PC-3 (cell line): ENCODE measurements around the gene SELENOK.

Experiments used
- EZH2 ChIP-seq: fragments of 300-600 bp; sonication (generic); IDR thresholded peaks from one replicate; pipeline ENCODE4 v1.6.1; 2017; ENCODE audit warnings: antibody characterized with exemption, mild to moderate bottlenecking, low read length; ENCODE audit not compliant: unreplicated experiment
- TF ChIP-seq, protein P1 (sequence below): fragments of 300-600 bp; sonication (generic); conservative IDR thresholded peaks from 2 replicates; pipeline ENCODE4 v1.5.1; 2017; ENCODE audit warnings: antibody characterized with exemption, low read depth, mild to moderate bottlenecking, low read length

DNA sequence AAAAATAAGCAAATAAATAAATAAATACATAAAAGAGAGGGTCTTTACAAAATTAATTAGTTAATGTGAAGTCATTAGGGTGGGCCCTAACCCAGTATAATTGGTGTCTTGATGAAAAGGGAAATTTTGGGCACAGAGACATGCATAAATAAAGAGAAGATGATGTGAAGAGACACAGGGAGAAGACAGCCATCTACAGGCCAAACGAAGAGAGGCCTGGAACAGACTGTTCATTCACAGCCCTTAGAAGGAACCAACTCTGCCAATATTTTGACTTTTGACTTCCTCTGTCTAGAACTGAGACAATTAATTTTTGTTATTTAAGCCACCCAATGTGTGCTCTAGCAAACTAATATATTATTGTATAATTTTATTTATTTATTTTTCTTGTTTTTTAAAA is 29.6 kb upstream of the SELENOK start:
- TF ChIP-seq, protein P1, sequence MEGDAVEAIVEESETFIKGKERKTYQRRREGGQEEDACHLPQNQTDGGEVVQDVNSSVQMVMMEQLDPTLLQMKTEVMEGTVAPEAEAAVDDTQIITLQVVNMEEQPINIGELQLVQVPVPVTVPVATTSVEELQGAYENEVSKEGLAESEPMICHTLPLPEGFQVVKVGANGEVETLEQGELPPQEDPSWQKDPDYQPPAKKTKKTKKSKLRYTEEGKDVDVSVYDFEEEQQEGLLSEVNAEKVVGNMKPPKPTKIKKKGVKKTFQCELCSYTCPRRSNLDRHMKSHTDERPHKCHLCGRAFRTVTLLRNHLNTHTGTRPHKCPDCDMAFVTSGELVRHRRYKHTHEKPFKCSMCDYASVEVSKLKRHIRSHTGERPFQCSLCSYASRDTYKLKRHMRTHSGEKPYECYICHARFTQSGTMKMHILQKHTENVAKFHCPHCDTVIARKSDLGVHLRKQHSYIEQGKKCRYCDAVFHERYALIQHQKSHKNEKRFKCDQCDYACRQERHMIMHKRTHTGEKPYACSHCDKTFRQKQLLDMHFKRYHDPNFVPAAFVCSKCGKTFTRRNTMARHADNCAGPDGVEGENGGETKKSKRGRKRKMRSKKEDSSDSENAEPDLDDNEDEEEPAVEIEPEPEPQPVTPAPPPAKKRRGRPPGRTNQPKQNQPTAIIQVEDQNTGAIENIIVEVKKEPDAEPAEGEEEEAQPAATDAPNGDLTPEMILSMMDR, result peak; percentile 57
- no peak for TF ChIP-seq EZH2
